SK-N-MC (cell line): ENCODE results near the gene CYB5B.

Experiments used
- EZH2 ChIP-seq: fragments of 200-600 bp; sonication (generic); IDR thresholded peaks from one replicate; pipeline ENCODE4 v1.6.1; 2017; ENCODE audit warnings: antibody characterized with exemption
- FOXP2 ChIP-seq: optimal IDR thresholded peaks from 2 replicates; pipeline ENCODE3; 2011; ENCODE audit warnings: mild to moderate bottlenecking, moderate library complexity; ENCODE audit not compliant: insufficient read depth; ENCODE audit errors: extremely low read length, control extremely low read depth
- POLR2AphosphoS5 ChIP-seq: IDR thresholded peaks from 2 replicates; pipeline ENCODE4 v1.6.1; 2012; ENCODE audit warnings: mild to moderate bottlenecking, low read depth, low read length, borderline replicate concordance

- TF ChIP-seq EZH2 (no peak), POLR2AphosphoS5 (no peak), FOXP2 (no peak)
Observed at GRCh38 chr16:69496376-69496775, 72.0 kb downstream of the CYB5B start.
